K562 (cell line): ENCODE measurements around the gene AP1S3. TPM values are rescaled to one million over a fixed set of nuclear protein-coding genes. Genes with fewer than 3 reads are reported as not detected.

Experiments
- ATAC-seq: fragments of 200-7000 bp; cut with Tn5 transposase; 3 replicates; pipeline ENCODE4 v1.9.1; 2020; ENCODE audit warnings: moderate library complexity
- BruUV-seq: library from RNA; stranded (reverse); fragments of 400-500 nt; replicated peaks from 2 replicates; lab custom pipeline; 2021; lab: Mats Ljungman, UMichigan
- CTCF ChIA-PET: fragments of 300-600 bp; formaldehyde crosslinking; extraction: SDS; loops from one replicate; lab custom pipeline; 2021; ENCODE audit warnings: low intra/inter-chr PET ratio; lab: Yijun Ruan, JAX
- POLR2A ChIA-PET: fragments of 300-600, 350-650 bp; sonication (Branson Sonifier 250); formaldehyde crosslinking; extraction: SDS; loops from one replicate; lab custom pipeline; 2021; ENCODE audit warnings: antibody characterized with exemption, inconsistent platforms; lab: Yijun Ruan, JAX
- DNase-seq, 4 experiments: peaks; one replicate each; pipeline versions ENCODE4 v3.0.0 to v3.0.0-alpha.2; 2011 to 2018; ENCODE audit warnings: low spot score in 3 of 4, mixed read lengths in 3 of 4; ENCODE audit errors: extremely low read depth in 1 of 4
- FAIRE-seq: peaks from 2 replicates; lab custom pipeline; 2011; peaks lifted over from hg19 to GRCh38; lab: Jason Lieb, UNC
- H2AFZ ChIP-seq: 2 replicates; pipeline ENCODE4 v1.6.0; 2011; ENCODE audit warnings: low read depth, low read length, control low read depth, inconsistent platforms
- H3K27ac ChIP-seq: fragments of 200-600 bp; 3 replicates; pipeline ENCODE4 v1.8.0; 2011; ENCODE audit warnings: low read depth, mild to moderate bottlenecking, control low read depth, inconsistent platforms, low read length, moderate library complexity, mixed read lengths; ENCODE audit errors: extremely low read depth
- H3K27me3 ChIP-seq, 2 experiments: fragments of 300-600 bp in 1 of 2; 2 replicates in 1 of 2; 3 replicates in 1 of 2; pipeline versions ENCODE4 v1.6.0 to v1.8.0; 2011; ENCODE audit warnings: inconsistent platforms in 2 of 2, low read length in 2 of 2, mild to moderate bottlenecking in 1 of 2, mixed read lengths in 1 of 2, moderate library complexity in 1 of 2; ENCODE audit not compliant: control insufficient read depth in 2 of 2, insufficient read depth in 2 of 2
- H3K36me3 ChIP-seq: fragments of 300-600 bp; 3 replicates; pipeline ENCODE4 v1.8.0; 2011; ENCODE audit warnings: mild to moderate bottlenecking, low read length, inconsistent platforms; ENCODE audit not compliant: control insufficient read depth, insufficient read depth
- H3K4me1 ChIP-seq, 2 experiments: fragments of 200-600 bp in 1 of 2; replicated peaks in 1 of 2; 2 replicates in 1 of 2; 3 replicates in 1 of 2; pipeline versions ENCODE4 v1.5.1 to v1.8.0; 2011; ENCODE audit warnings: inconsistent platforms in 2 of 2, low read length in 2 of 2, mild to moderate bottlenecking in 1 of 2, mixed read lengths in 1 of 2, moderate library complexity in 1 of 2; ENCODE audit not compliant: control insufficient read depth in 2 of 2, insufficient read depth in 2 of 2
- H3K4me2 ChIP-seq: 2 replicates; pipeline ENCODE4 v1.6.1; 2011; ENCODE audit warnings: low read length, control low read depth, inconsistent platforms, mixed read lengths; ENCODE audit not compliant: insufficient read depth
- H3K4me3 ChIP-seq: fragments of 200-600 bp; sonication (generic), shearing (Covaris generic); 2 replicates; pipeline ENCODE4 v1.5.1; 2016; ENCODE audit warnings: control low read depth, inconsistent platforms
- H3K79me2 ChIP-seq: fragments of 200-600 bp; 3 replicates; pipeline ENCODE4 v1.8.0; 2011; ENCODE audit warnings: low read length, inconsistent platforms; ENCODE audit not compliant: control insufficient read depth, insufficient read depth
- H3K9ac ChIP-seq, 2 experiments: 2 replicates each; pipeline versions ENCODE4 v1.6.0 to v1.6.1; 2011; ENCODE audit warnings: low read depth in 2 of 2, low read length in 2 of 2, control low read depth in 1 of 2, inconsistent platforms in 1 of 2, mild to moderate bottlenecking in 1 of 2, mixed read lengths in 1 of 2; ENCODE audit not compliant: insufficient read depth in 1 of 2
- H3K9me1 ChIP-seq: one replicate; pipeline ENCODE4 v1.6.0; 2011; ENCODE audit warnings: inconsistent platforms, mild to moderate bottlenecking, low read length, moderate library complexity; ENCODE audit not compliant: control insufficient read depth, insufficient read depth
- H3K9me3 ChIP-seq: replicated peaks from 2 replicates; pipeline ENCODE4 v1.5.1; 2011; ENCODE audit warnings: low read depth, low read length, inconsistent platforms; ENCODE audit not compliant: control insufficient read depth, insufficient read depth
- H4K20me1 ChIP-seq: replicated peaks from 2 replicates; pipeline ENCODE4 v1.6.1; 2011; ENCODE audit warnings: low read length, inconsistent platforms, mixed read lengths; ENCODE audit not compliant: control insufficient read depth, insufficient read depth
- CCNT2 ChIP-seq: IDR thresholded peaks from 2 replicates; pipeline ENCODE4 v1.6.1; 2011; ENCODE audit warnings: borderline replicate concordance, low read depth, mild to moderate bottlenecking, moderate library complexity, mixed read lengths, low read length; ENCODE audit not compliant: insufficient read length; ENCODE audit errors: extremely low read depth
- CEBPG ChIP-seq, 3 experiments: fragments of 200-800 bp in 1 of 3; sonication (Bioruptor generic) in 1 of 3; sonication (generic) in 1 of 3; formaldehyde crosslinking in 1 of 3; IDR thresholded peaks in 2 of 3; conservative IDR thresholded peaks in 1 of 3; 2 replicates each; pipeline versions ENCODE4 v1.6.1 to v1.8.0; 2016 to 2022; ENCODE audit warnings: missing compliant biosample characterization in 2 of 3, missing genetic modification characterization in 2 of 3, mild to moderate bottlenecking in 1 of 3, missing genetic modification reagents in 1 of 3
- E2F5 ChIP-seq: sonication (generic); formaldehyde crosslinking; IDR thresholded peaks from 2 replicates; pipeline ENCODE4 v1.8.0; 2022; ENCODE audit warnings: mild to moderate bottlenecking, missing genetic modification reagents
- IRF9 ChIP-seq: fragments of 450-650 bp; IDR thresholded peaks from 2 replicates; pipeline ENCODE4 v1.6.1; 2016; ENCODE audit warnings: missing biosample characterization, missing genetic modification characterization
- KAT8 ChIP-seq: fragments of 450-650 bp; IDR thresholded peaks from 2 replicates; pipeline ENCODE4 v1.6.1; 2016; ENCODE audit warnings: low read depth, mild to moderate bottlenecking
- KDM1A ChIP-seq, 2 experiments: fragments of 450-650 bp; IDR thresholded peaks; 2 replicates each; pipeline ENCODE4 v1.6.1; 2016; ENCODE audit warnings: mild to moderate bottlenecking in 2 of 2
- L3MBTL2 ChIP-seq: fragments of 450-650 bp; IDR thresholded peaks from 2 replicates; pipeline ENCODE4 v1.6.1; 2016; ENCODE audit warnings: mild to moderate bottlenecking, moderate library complexity
- MECOM ChIP-seq: fragments of 250-450 bp; sonication (Bioruptor Pico); IDR thresholded peaks from 2 replicates; pipeline ENCODE4 v1.8.0; 2022; ENCODE audit warnings: inconsistent platforms
- MTF1 ChIP-seq: fragments of 250-450 bp; sonication (Bioruptor Pico); IDR thresholded peaks from 2 replicates; pipeline ENCODE4 v1.9.0; 2021; ENCODE audit warnings: moderate library complexity, mild to moderate bottlenecking, inconsistent platforms, borderline replicate concordance
- SNRNP70 ChIP-seq: fragments of 200-400 bp; formaldehyde crosslinking; optimal IDR thresholded peaks from 2 replicates; pipeline ENCODE3; 2017; ENCODE audit warnings: low read depth, low read length
- SP1 ChIP-seq: sonication (generic); formaldehyde crosslinking; IDR thresholded peaks from 2 replicates; pipeline ENCODE4 v1.8.1; 2022; ENCODE audit warnings: mild to moderate bottlenecking, missing genetic modification reagents
- TCFL5 ChIP-seq: fragments of 250-450 bp; sonication (Bioruptor Pico); conservative IDR thresholded peaks from 2 replicates; pipeline ENCODE4 v1.6.1; 2021; ENCODE audit warnings: mild to moderate bottlenecking, moderate library complexity, matching md5 sums
- TRIM28 ChIP-seq: fragments of 450-650 bp; IDR thresholded peaks from 2 replicates; pipeline ENCODE4 v1.6.1; 2017
- WGBS: fragments of 100-300 bp; shearing (Covaris generic); methylation state at CpG from one replicate; pipeline ENCODE4 v1.1.6; 2016; ENCODE audit warnings: low coverage, mixed read lengths; ENCODE audit not compliant: insufficient coverage; ENCODE audit errors: missing lambda C conversion rate; 5-methylcytosine and 5-hydroxymethylcytosine counted together
- in situ Hi-C: fragments of 300-500 bp; cut with MboI; formaldehyde crosslinking; loops from 4 replicates; pipeline ENCODE4 v1.15.0; 2018; ENCODE audit warnings: inconsistent platforms, mixed read lengths
- intact Hi-C: fragments of 100-400 bp; cut with micrococcal nuclease; formaldehyde crosslinking; loops from 2 replicates; pipeline ENCODE4 v1.14.2; 2022
- polyA plus RNA-seq, 8 experiments: library from polyadenylated mRNA; depleted of rRNA in 4 of 8; stranded (reverse) in 5 of 8; unstranded in 3 of 8; fragments of >200 nt; fragmentation: Nextera tagmentation in 2 of 8; fragmentation: Illumina TruSeq in 1 of 8; extraction: Ambion mirVana in 2 of 8; extraction: Trizol in 1 of 8; gene quantifications; 2 replicates each; pipeline versions ENCODE4 v1.2.1 to v1.2.3, GENCODE V29; 2011 to 2014; ENCODE audit warnings: inconsistent platforms in 1 of 8, missing spikeins in 1 of 8
- total RNA-seq, 7 experiments: library from RNA; depleted of rRNA in 6 of 7; stranded (reverse); fragments of >200 nt in 6 of 7; fragmentation: Illumina TruSeq in 2 of 7; extraction: Trizol in 2 of 7; gene quantifications; 2 replicates each; pipeline versions ENCODE4 v1.2.1 to v1.2.3, GENCODE V29; 2011 to 2021; ENCODE audit warnings: low replicate concordance in 1 of 7

Gene AP1S3
- total and polyA plus RNA-seq, 9 of the 15 experiments (the other 6 are each of a cell fraction or from before 2014, with no cell fraction given), result 0.50 to 3.8 (median 2.1) TPM

DNA sequence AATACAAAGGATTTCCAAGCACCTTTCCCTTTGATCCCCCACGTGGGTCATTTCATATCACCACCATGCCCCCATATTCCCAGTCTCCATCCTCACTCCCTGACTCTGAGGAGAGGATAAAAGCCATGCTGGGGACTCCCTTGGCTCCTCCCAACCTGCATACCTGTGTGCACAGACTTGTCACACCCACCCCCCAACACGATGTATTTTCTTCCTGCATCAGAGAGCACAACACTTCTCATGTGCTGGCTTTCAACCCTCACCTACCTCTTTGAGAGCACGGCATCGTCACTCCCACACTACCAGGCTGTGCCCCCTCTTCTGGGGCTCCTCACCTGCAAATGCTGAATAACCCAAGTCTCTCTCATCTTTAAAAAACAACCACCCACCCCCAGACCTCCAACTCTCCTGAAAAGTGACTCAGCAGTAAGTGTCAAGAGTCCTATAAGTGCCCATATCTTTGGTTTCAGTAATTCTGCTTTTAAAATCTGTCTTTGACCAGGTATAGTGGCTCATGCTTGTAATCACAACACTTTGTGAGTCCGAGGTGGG is 53.1 kb downstream of the AP1S3 start:
- no peak for DNase-seq
- no TSS peak for BruUV-seq
- H4K20me1 ChIP-seq, result no peaks in the 10 kb centered on the region
- no peak for TF ChIP-seq SNRNP70
- TF ChIP-seq L3MBTL2, result no peak
- no peak for TF ChIP-seq KDM1A (IDR thresholded peaks at IDR 0.05)
- TF ChIP-seq E2F5, result no peak
- TF ChIP-seq MTF1 (CRISPR knock-in tag), result no peak
- TF ChIP-seq CCNT2, result no peak
- TF ChIP-seq TRIM28, result no peak
- TF ChIP-seq KAT8, result no peak
- no peak for TF ChIP-seq SP1
- no peak for TF ChIP-seq TCFL5 (CRISPR knock-in tag)
- no peak for TF ChIP-seq MECOM (CRISPR knock-in tag)
- TF ChIP-seq CEBPG (CRISPR knock-in tag; IDR thresholded peaks at IDR 0.05), result no peak
- no peak for TF ChIP-seq CEBPG (tag; conservative IDR thresholded peaks at IDR 0.05 in 1 of 2, IDR thresholded peaks at IDR 0.05 in 1 of 2)
- TF ChIP-seq IRF9 (tag), result no peak
- TF ChIP-seq, all 486 proteins: peak for 0
- Histone ChIP-seq H3K27ac (no peak overlapping the region), H3K27me3 (peaks cover 0 to 12% of the 10 kb centered on the region in 2 experiments; a peak in 1 of 5 replicates), H2AFZ (no peak overlapping the region), H3K9me3 (no peaks in the 10 kb centered on the region), H3K4me2 (no peak overlapping the region), H3K4me1 (no peaks in the 10 kb centered on the region; a peak in 1 of 5 replicates), H3K9ac (no peak overlapping the region), H3K4me3 (no peak overlapping the region), H3K9me1 (no peaks in the 10 kb centered on the region), H3K36me3 (no peaks in the 10 kb centered on the region), H3K79me2 (no peaks in the 10 kb centered on the region)
- WGBS, result 5% methylated on average over 4 of the region's 5 CpGs
- ATAC-seq (no peak), FAIRE-seq (no peak)
- POLR2A ChIA-PET, result no interaction called here
- in situ Hi-C loops, result no loop called here
- intact Hi-C loops, result no loop called here
- CTCF ChIA-PET, result no interaction called here
